NCI-H510A (cell line): Measurements from ENCODE around the gene EPSTI1.

Source experiments
- DNase-seq: peaks from one replicate; lab custom pipeline; 2025; lab: John Stamatoyannopoulos, UW

Gene EPSTI1

GRCh38 chr13:42847891-42848663 is 144.0 kb downstream of the EPSTI1 start:
- no peak for DNase-seq

DNA sequence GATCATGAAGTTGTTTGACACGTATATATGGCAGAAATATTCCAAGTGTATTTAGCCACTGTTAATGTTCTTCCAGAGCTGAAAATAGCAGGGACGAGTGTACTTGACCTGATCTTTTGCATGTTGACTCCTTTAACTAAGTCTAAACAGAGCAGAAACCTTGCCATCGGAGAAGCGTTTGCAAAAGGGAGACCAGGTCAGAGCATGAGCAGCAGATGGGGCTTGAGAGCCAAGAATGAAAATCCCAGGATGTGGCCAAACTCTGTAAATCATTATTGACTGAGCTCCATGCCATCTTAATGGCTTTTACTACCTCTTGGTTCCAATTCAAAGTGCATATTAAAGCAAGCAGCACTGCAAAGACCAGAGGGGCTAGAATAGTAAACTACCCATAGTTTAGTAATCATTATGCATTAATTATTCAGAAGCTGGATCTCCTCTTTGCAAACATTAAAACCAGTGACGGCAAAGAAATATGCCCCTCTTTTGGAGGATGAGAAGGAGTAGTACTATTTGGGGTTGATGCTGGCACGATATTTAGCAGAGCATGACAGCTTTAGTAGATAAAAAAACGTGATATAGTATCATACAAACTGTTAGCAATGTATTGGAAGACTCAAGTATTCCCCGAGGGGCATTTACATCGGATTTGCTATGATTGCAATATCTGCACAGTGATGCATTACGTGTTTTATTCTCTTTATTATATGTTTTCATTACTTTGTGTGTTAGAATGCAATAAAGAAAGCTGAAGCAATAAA is 154.9 kb downstream of the EPSTI1 start:
- no peak for DNase-seq
